ENCODE results near the gene ANO2.

Gene ANO2

DNA sequence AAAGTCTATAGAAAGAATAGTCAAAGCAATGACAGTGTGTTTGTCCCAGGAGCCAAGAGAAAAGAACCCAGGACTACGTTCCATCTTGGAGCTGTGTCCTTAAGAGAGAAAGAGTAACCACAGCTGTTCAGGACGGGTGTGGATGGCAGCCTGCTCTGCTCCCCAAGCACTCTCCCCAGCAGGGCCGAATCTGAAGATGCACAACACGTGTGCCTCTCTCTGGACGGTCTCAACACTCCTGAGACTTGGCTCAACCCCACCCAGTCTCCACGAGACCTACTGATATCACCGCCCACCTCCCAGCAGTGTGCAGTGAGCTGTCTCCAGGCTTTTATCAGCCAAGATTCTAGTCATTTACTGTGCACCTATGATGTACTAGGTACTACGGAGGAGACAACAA, 27.3 kb upstream of the ANO2 start:
- Histone ChIP-seq H4K8ac (ENCODE audit: low read length) (no peak overlapping the region), H2BK15ac (ENCODE audit: low read depth, poor library complexity, severe bottlenecking) (no peak overlapping the region), H3K36me3 (ENCODE audit: control insufficient read depth in 1 of 2, insufficient read depth in 2 of 2, low read depth in 1 of 2, low read length in 2 of 2) (no peaks in the 10 kb centered on the region), H2AK5ac (ENCODE audit: low read length, severe bottlenecking) (no peak overlapping the region), H2AFZ (ENCODE audit: low read depth, low read length) (no peak overlapping the region), H3K27me3 (ENCODE audit: control insufficient read depth in 1 of 2, insufficient read depth in 1 of 2, low read length in 2 of 2) (peaks cover 52% of the 10 kb centered on the region in 2 experiments), H3K27ac (ENCODE audit: low read length, poor library complexity, severe bottlenecking) (no peak overlapping the region), H2BK5ac (ENCODE audit: low read depth, low read length, poor library complexity, severe bottlenecking) (no peak overlapping the region), H3K9me3 (ENCODE audit: control insufficient read depth, low read length) (no peaks in the 10 kb centered on the region), H3K9ac (ENCODE audit: low read length) (no peak overlapping the region), H3K4ac (ENCODE audit: low read depth in 1 of 2, low read length in 2 of 2) (no peak overlapping the region), H2BK12ac (ENCODE audit: low read length in 2 of 2) (no peak overlapping the region), H4K91ac (ENCODE audit: low read length) (no peak overlapping the region), H3K4me2 (ENCODE audit: low read length, poor library complexity, severe bottlenecking) (no peak overlapping the region), H3K23ac (ENCODE audit: low read length in 2 of 2) (no peak overlapping the region), H3K14ac (ENCODE audit: low read length in 2 of 2) (no peak overlapping the region), H2BK120ac (ENCODE audit: low read depth, low read length) (no peak overlapping the region), H3K18ac (ENCODE audit: low read depth in 1 of 2, low read length in 2 of 2) (no peak overlapping the region), H3K79me1 (replicated peaks; ENCODE audit: low read length, poor library complexity, severe bottlenecking) (no peaks in the 10 kb centered on the region), H3K4me3 (ENCODE audit: insufficient read depth in 1 of 2, low read depth in 1 of 2, low read length in 2 of 2) (no peak overlapping the region), H3K4me1 (ENCODE audit: control insufficient read depth, insufficient read depth, low read depth, low read length) (no peaks in the 10 kb centered on the region)
- whole genome bisulfite sequencing = 72% methylated on average over 8 of the region's 8 CpGs
- DNase-seq = no peak

DNA sequence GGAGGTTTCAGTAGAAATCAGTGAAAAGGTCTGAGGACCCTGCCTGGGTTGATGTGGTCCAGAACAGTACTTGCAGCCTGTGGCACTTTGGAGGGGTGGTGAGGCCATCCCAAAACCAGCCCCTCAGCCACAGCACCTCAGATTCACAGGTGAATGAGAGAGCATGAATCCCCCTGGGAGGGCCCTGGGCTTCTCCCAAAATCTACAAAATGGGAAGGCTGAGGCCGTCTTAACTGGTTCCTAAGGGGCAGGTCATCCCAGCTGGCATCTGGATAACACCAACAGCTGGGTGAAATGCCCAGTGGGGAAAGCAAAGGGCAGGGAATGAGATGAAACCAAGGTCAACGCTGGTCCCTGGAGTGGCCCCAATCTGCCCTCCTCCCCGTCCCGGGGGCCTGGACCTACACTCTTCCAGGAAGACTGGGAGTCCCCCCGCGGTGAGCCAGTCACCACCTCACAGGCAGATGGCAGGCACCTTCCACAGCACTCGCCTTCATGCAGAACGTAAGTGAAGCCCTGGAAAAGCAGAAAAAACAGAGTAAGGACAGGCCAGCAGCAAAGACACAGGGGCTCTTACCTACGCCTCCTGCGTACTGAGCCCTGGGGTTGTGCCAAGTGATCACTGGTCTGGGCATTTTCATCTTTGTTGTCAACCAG, 26.3 kb upstream of the ANO2 start:
- no peak overlapping the region for H3K14ac ChIP-seq (ENCODE audit: low read length in 2 of 2)
- peaks cover 4% of the 10 kb centered on the region for H3K4me1 ChIP-seq (ENCODE audit: control insufficient read depth, insufficient read depth, low read depth, low read length)
- H3K4me2 ChIP-seq (ENCODE audit: low read length, poor library complexity, severe bottlenecking) = no peak overlapping the region
- H3K27ac ChIP-seq (ENCODE audit: low read length, poor library complexity, severe bottlenecking) = no peak overlapping the region
- no peak overlapping the region for H2BK5ac ChIP-seq (ENCODE audit: low read depth, low read length, poor library complexity, severe bottlenecking)
- H3K9ac ChIP-seq (ENCODE audit: low read length) = no peak overlapping the region
- no peak overlapping the region for H3K4me3 ChIP-seq (ENCODE audit: insufficient read depth in 1 of 2, low read depth in 1 of 2, low read length in 2 of 2)
- no peak overlapping the region for H4K8ac ChIP-seq (ENCODE audit: low read length)
- WGBS = 85% methylated on average over 10 of the region's 10 CpGs
- no peak overlapping the region for H2BK120ac ChIP-seq (ENCODE audit: low read depth, low read length)
- H3K36me3 ChIP-seq (ENCODE audit: control insufficient read depth in 1 of 2, insufficient read depth in 2 of 2, low read depth in 1 of 2, low read length in 2 of 2) = no peaks in the 10 kb centered on the region
- H3K27me3 ChIP-seq (ENCODE audit: control insufficient read depth in 1 of 2, insufficient read depth in 1 of 2, low read length in 2 of 2) = peaks cover 48 to 49% of the 10 kb centered on the region in 2 experiments
- no peak overlapping the region for H3K4ac ChIP-seq (ENCODE audit: low read depth in 1 of 2, low read length in 2 of 2)
- no peak for DNase-seq
- H4K91ac ChIP-seq (ENCODE audit: low read length) = no peak overlapping the region
- H2BK15ac ChIP-seq (ENCODE audit: low read depth, poor library complexity, severe bottlenecking) = no peak overlapping the region
- H3K18ac ChIP-seq (ENCODE audit: low read depth in 1 of 2, low read length in 2 of 2) = no peak overlapping the region
- no peak overlapping the region for H3K23ac ChIP-seq (ENCODE audit: low read length in 2 of 2)
- no peaks in the 10 kb centered on the region for H3K9me3 ChIP-seq (ENCODE audit: control insufficient read depth, low read length)
- H2BK12ac ChIP-seq (ENCODE audit: low read length in 2 of 2) = no peak overlapping the region
- H3K79me1 ChIP-seq (replicated peaks; ENCODE audit: low read length, poor library complexity, severe bottlenecking) = no peaks in the 10 kb centered on the region
- H2AFZ ChIP-seq (ENCODE audit: low read depth, low read length) = no peak overlapping the region
- H2AK5ac ChIP-seq (ENCODE audit: low read length, severe bottlenecking) = no peak overlapping the region

DNA sequence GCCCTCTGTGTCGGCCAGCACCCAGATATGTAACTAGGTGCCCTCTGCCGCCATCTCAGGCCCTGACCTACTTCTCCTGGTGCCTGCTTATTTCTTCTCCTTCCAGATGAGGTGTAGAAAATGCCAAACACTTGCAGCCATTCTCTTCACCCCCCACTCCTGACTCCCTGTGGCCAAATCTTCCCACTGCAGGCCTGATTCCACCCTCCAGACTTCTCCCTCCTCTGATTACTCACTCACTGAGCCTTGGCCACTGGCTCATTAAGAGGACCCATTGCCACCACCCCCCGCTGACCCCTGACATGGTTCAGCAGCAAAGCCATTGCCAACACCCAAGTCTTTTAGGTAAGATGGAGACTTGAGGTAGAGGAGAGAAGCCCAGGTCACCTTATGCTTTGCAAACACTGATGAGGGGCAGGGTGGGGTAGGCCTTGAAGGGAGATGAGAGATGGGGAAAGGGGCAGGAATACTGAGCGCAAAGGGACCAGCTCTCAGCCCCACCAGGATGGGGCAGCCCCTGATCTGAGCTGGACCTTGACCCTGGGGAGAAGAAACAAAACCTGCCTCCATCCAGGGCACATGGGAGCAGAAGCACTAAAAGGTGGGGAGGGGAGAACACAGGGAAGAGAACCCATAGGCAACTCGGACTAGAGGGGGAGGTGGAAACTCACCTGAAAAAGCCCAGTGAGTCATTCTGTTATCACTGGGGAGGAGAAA, 25.1 kb upstream of the ANO2 start:
- Histone ChIP-seq H3K27me3 (ENCODE audit: control insufficient read depth in 1 of 2, insufficient read depth in 1 of 2, low read length in 2 of 2) (peaks cover 40 to 41% of the 10 kb centered on the region in 2 experiments), H3K4ac (ENCODE audit: low read depth in 1 of 2, low read length in 2 of 2) (no peak overlapping the region), H3K18ac (ENCODE audit: low read depth in 1 of 2, low read length in 2 of 2) (no peak overlapping the region), H2BK5ac (ENCODE audit: low read depth, low read length, poor library complexity, severe bottlenecking) (no peak overlapping the region), H3K79me1 (replicated peaks; ENCODE audit: low read length, poor library complexity, severe bottlenecking) (no peaks in the 10 kb centered on the region), H3K23ac (ENCODE audit: low read length in 2 of 2) (no peak overlapping the region), H3K9me3 (ENCODE audit: control insufficient read depth, low read length) (no peaks in the 10 kb centered on the region), H2BK15ac (ENCODE audit: low read depth, poor library complexity, severe bottlenecking) (no peak overlapping the region), H3K4me1 (ENCODE audit: control insufficient read depth, insufficient read depth, low read depth, low read length) (peaks cover 13% of the 10 kb centered on the region), H2BK12ac (ENCODE audit: low read length in 2 of 2) (no peak overlapping the region), H3K4me3 (ENCODE audit: insufficient read depth in 1 of 2, low read depth in 1 of 2, low read length in 2 of 2) (no peak overlapping the region), H3K36me3 (ENCODE audit: control insufficient read depth in 1 of 2, insufficient read depth in 2 of 2, low read depth in 1 of 2, low read length in 2 of 2) (no peaks in the 10 kb centered on the region), H2AK5ac (ENCODE audit: low read length, severe bottlenecking) (no peak overlapping the region), H2BK120ac (ENCODE audit: low read depth, low read length) (no peak overlapping the region), H4K8ac (ENCODE audit: low read length) (no peak overlapping the region), H3K9ac (ENCODE audit: low read length) (no peak overlapping the region), H4K91ac (ENCODE audit: low read length) (no peak overlapping the region), H3K4me2 (ENCODE audit: low read length, poor library complexity, severe bottlenecking) (no peak overlapping the region), H2AFZ (ENCODE audit: low read depth, low read length) (no peak overlapping the region), H3K14ac (ENCODE audit: low read length in 2 of 2) (no peak overlapping the region), H3K27ac (ENCODE audit: low read length, poor library complexity, severe bottlenecking) (no peak overlapping the region)
- DNase-seq = no peak
- WGBS = 80% methylated on average over 5 of the region's 5 CpGs

DNA sequence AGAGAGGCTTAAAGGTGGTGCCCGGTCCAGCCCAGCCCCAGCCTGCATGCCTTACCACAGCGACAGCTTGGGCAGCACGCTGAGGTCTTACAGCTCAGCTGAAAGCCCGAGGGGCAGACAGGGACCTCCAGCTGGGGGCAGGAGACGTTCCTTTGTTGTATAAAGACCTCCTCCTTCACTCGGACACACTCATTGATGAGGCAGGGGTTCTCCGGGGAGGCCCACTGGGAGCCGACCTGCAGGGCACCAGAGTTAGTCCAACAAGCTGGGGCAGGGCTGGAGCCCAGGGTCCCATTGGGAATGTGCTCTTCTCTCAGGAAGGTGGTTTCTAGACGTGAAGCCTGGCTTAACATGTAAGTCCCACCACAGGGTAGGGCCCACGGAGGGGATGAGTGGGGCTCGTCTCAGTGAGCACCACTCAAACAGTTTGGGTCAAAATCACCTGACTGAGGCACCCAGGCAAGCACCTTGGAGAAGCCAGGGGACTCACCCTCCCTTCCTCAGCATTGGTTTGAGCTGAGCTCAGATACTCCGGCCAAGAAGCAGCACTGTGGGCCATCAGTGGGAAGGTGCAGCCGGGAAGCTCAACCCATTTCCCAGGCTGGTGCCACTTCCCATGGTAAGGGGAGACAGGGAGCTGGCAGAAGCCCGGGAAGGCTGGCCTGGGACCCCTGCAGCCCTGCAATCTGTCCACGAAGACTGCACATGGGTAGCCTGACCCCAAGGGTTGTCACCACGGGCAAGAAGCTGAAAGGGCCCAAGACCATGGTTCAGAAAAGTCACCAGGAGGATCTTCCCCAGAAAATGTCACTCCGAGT, 24.3 kb upstream of the ANO2 start:
- no peak overlapping the region for H2BK120ac ChIP-seq (ENCODE audit: low read depth, low read length)
- H3K9ac ChIP-seq (ENCODE audit: low read length) = no peak overlapping the region
- no peak overlapping the region for H2AFZ ChIP-seq (ENCODE audit: low read depth, low read length)
- no peak overlapping the region for H3K23ac ChIP-seq (ENCODE audit: low read length in 2 of 2)
- no peak overlapping the region for H3K14ac ChIP-seq (ENCODE audit: low read length in 2 of 2)
- H3K27me3 ChIP-seq (ENCODE audit: control insufficient read depth in 1 of 2, insufficient read depth in 1 of 2, low read length in 2 of 2) = peaks cover 32 to 49% of the 10 kb centered on the region in 2 experiments
- no peak overlapping the region for H3K4me3 ChIP-seq (ENCODE audit: insufficient read depth in 1 of 2, low read depth in 1 of 2, low read length in 2 of 2)
- H4K8ac ChIP-seq (ENCODE audit: low read length) = no peak overlapping the region
- H3K4me1 ChIP-seq (ENCODE audit: control insufficient read depth, insufficient read depth, low read depth, low read length) = peaks cover 20% of the 10 kb centered on the region
- no peak overlapping the region for H3K4ac ChIP-seq (ENCODE audit: low read depth in 1 of 2, low read length in 2 of 2)
- H2AK5ac ChIP-seq (ENCODE audit: low read length, severe bottlenecking) = no peak overlapping the region
- 65% methylated on average over 17 of the region's 17 CpGs for WGBS
- no peak overlapping the region for H2BK5ac ChIP-seq (ENCODE audit: low read depth, low read length, poor library complexity, severe bottlenecking)
- no peaks in the 10 kb centered on the region for H3K79me1 ChIP-seq (replicated peaks; ENCODE audit: low read length, poor library complexity, severe bottlenecking)
- H3K36me3 ChIP-seq (ENCODE audit: control insufficient read depth in 1 of 2, insufficient read depth in 2 of 2, low read depth in 1 of 2, low read length in 2 of 2) = no peaks in the 10 kb centered on the region
- H3K27ac ChIP-seq (ENCODE audit: low read length, poor library complexity, severe bottlenecking) = no peak overlapping the region
- no peak overlapping the region for H2BK12ac ChIP-seq (ENCODE audit: low read length in 2 of 2)
- no peak overlapping the region for H3K18ac ChIP-seq (ENCODE audit: low read depth in 1 of 2, low read length in 2 of 2)
- no peak overlapping the region for H2BK15ac ChIP-seq (ENCODE audit: low read depth, poor library complexity, severe bottlenecking)
- no peak overlapping the region for H3K4me2 ChIP-seq (ENCODE audit: low read length, poor library complexity, severe bottlenecking)
- DNase-seq = no peak
- H3K9me3 ChIP-seq (ENCODE audit: control insufficient read depth, low read length) = no peaks in the 10 kb centered on the region
- no peak overlapping the region for H4K91ac ChIP-seq (ENCODE audit: low read length)

Measured in mesenchymal stem cell (in vitro differentiated cells and primary cell).